GM19043 (cell line): ENCODE data around the gene TMEM50A.
"Not testable (repeated sequence)": the region's sequence is repeated elsewhere in the genome, so short reads cannot be mapped to it uniquely, and the experiment has no call there.

Source experiments
- ATAC-seq: cut with Tn5 transposase; IDR thresholded peaks from one replicate; pipeline ENCODE4 v1.9.1; 2021; ENCODE audit warnings: low read depth; ENCODE audit not compliant: unreplicated experiment

The TMEM50A gene

DNA sequence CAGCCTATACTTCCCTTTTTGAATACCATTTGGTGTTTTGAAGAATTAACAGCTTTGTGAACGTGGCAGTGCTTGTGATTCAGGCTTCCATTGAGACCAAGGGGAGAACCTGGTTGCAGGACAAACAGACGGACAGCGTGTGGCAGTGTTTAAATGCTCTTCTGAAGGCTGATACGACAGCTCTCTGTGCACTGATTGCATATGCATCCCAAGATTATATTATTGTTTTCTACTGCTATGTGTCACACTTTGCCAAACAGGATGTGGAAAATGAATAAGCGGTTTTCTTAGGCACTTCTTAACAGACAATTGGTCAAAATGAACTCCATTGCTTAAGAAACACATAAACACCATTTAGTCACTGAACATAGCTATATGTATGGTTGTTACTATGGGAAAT, 8.2 kb upstream of the TMEM50A start:
- ATAC-seq = not testable (repeated sequence)

DNA sequence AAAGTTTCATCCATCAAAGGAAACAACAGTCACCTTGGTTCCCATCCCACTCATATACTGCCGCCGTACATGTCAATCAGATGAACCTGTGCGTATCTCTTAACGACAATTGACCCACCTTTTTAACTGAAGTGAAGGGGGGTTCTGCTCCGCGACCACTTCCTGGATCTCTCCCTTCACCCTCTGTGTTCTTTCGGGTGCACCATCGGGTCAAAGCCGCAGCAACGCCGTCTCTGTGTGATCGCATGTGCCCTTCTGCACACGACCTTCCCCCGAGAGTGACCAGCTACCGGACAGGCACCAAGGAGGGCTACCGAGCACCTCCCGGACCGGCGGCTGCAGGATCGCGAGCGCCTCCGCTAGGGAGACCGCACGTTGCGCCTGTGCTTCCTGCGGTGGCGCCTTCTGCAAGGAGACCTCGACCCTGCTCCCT, 1.2 kb upstream of the TMEM50A start:
- ATAC-seq = not testable (repeated sequence)

DNA sequence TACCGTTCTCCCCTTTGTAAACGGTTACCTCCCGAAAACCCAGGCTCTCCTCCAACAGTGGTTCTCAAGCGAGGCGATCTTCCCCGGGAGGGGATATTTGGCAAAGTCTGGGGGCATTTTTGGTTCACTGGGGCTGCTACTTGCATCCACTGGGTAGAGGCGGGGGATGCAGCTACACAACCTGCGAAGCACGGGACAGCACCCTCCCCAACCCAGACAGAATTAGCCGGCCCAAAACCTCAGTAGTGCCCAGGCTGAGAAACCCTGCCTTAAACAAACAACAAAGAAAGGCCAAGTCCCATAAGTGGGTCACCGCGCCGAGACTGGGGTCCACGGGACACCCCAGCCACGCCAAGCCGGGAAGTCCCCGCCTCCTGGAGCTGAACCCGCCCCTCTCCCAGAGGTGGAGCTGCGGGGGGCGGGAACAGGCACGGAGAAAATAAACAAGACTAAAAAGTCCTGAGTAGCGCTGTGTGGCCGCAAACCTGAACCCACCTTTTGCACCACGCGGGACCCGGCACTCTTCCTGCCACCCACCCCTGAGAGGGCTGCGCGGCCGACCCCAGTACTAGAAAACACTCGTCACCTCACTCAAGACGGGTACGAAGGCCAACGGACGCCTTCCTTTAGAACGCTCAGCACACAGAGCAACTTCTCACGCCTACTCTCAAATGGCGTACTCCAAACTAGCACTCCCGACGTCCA, 499 bp upstream of the TMEM50A start:
- ATAC-seq = peak; percentile 28

DNA sequence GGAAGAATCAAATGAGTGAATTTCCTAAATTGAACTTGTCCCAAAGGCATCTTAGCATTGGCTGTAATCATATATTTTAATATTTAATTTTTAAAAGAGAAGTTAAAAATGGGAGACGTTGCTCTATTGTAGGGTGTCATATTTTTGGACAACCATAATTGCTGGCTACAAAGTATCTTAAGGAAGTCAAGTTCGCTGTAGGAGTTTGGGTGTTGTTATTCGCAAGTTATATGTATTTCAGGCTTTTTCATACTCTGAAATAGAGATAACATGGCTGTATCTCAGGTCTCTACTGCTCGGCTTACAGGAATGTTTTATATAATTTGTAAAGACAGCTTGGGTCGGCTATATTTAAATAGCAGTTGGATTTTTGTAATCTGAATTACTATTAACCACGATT, 852 bp downstream of the TMEM50A start:
- no peak for ATAC-seq

DNA sequence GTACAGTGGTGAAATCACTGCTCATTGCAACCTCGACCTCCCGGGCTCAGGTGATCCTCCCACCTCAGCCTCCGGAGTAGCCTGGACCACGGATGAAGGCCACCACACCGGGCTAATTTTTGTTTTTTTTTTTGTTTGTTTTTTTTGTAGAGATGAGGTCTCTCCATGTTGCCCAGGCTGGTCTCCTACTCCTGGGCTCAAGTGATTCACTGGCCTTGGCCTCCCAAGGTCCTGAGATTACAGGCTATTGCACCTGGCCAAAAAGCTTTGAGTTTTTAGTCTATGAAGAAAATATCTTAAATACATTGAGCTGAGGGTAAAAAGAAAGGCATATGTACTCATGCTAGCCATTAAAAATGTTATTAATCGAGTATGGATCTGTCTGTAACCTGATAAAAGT, 3.6 kb downstream of the TMEM50A start:
- ATAC-seq = no peak

DNA sequence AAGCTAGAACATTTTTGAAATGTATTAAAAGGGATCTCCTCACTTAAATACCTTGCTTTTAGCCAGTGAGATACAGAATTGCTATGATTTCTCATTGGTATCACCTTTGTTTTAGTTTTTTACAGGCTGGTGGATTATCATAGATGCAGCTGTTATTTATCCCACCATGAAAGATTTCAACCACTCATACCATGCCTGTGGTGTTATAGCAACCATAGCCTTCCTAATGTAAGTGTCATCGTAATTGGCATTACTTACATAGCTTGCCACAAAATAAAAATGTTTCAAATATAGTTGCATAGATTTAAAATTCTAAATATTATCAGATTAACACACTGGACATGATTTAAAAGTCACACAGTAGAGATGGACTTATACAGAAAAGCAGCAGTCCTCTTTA, 4.7 kb downstream of the TMEM50A start:
- ATAC-seq = no peak

DNA sequence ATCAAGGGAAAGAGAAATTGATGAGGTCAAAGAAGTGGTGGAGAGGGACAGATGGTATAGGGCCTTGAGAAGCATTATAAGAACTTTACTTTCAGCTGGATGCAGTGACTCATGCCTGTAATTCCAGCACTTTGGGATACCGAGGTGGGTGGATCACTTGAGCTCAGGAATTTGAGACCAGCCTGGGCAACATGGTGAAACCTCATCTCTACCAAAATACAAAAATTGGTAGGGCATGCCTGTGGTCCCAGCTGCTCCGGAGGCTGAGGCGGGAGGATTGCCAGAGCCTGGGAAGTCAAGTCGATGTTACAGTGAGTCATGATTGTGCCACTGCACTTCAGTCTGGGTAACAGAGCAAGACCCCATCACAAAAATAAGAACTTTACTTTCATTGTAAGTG, 5.7 kb downstream of the TMEM50A start:
- ATAC-seq = no peak

DNA sequence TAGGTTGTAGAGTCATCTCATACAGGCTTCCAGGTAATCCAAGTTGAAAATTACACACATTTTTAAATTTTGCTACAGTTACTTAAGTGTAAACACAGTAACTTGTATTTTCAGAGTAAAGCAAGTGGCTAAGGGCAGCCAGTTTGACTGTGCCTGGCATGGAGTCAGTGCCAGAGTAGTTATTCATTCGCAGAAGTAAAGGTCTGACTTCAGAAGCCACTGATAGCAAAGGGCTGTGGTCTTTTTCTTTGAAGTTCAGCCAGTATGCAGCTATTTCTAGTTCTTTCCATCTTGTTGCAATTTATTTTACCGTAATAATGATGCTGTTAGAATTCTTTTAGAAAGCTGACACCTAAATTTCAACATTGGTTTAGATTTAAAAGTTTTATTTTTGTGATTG, 9.4 kb downstream of the TMEM50A start:
- ATAC-seq = no peak

DNA sequence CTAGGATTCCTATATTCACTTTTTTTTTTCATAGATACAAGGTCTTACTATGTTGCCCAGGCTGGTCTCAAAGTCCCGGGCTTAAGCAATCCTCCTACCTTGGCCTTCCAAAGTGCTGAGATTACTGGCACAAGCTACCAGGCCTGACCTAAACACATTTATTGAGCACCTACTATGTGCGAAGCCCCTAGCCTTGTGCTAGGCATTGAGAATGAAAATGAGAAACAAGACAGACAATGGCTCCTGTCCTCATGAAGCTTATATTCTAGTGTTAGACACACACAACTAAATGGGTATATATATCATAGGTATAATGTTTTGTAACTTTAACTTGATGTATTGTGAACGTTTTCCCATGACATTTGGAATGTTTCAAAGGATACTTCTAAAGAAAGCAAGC, 11.5 kb downstream of the TMEM50A start:
- no peak for ATAC-seq

DNA sequence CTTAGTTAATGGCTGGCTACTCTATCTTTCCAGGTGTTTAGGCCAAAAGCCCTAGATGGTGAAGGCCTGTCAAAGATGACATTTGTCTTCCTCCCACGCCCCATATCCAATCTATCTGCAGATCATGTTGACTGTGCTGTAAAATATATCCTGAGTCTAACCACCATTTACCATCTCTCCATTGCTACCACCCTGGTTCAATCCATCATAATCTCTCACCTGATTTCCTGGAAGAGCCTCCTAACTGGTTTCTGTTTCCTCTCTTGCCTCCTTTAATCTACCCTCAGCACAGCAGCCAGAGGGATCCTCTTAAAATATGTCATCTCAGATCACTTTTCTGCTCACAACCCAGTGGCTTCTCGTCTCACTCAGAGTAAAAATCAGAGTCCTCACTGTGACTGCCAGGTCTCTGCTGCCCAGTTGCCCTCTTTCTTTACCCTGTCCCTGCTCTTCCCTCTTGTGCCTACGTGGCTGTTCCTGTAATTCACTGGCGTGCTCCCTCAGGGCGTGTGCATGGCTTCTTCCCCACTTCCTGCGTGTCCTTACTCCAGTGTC, 17.8 kb downstream of the TMEM50A start:
- ATAC-seq = no peak

DNA sequence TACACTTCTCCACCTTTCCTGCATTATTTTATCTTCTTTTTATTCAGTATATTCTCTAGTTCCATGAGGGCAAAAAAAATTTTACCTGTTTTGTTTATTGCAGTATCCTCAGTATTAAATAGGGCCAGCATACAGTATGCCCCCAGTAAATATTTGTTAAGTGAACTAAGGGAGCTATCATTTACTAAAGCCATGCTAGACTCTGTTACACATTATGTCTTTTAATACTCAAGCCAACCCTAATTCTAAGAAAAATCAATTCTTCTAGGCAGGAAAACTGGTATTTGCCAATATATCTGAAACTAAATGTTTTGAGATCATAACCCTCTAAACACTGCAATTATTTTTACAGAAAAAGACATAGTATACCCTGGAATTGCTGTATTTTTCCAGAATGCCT, 18.3 kb downstream of the TMEM50A start:
- no peak for ATAC-seq

DNA sequence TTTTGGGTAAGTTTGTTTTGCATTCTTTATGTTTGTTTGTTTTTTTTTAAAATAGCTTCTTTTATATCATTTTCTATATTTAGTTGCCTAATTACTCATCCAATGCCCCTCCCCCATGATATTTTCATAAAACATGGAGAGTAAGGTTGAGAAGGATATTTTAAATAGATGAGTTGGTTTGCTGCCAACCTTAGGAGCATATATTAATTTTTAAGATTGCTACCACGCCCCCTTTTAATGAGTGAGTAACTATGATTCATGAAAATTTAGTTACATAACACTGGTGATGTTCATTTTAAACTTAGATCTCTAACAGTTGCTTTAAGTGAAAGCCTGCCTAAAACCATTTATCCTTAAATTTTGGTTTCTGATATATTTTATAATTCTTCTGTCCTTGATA, 18.7 kb downstream of the TMEM50A start:
- ATAC-seq = no peak

DNA sequence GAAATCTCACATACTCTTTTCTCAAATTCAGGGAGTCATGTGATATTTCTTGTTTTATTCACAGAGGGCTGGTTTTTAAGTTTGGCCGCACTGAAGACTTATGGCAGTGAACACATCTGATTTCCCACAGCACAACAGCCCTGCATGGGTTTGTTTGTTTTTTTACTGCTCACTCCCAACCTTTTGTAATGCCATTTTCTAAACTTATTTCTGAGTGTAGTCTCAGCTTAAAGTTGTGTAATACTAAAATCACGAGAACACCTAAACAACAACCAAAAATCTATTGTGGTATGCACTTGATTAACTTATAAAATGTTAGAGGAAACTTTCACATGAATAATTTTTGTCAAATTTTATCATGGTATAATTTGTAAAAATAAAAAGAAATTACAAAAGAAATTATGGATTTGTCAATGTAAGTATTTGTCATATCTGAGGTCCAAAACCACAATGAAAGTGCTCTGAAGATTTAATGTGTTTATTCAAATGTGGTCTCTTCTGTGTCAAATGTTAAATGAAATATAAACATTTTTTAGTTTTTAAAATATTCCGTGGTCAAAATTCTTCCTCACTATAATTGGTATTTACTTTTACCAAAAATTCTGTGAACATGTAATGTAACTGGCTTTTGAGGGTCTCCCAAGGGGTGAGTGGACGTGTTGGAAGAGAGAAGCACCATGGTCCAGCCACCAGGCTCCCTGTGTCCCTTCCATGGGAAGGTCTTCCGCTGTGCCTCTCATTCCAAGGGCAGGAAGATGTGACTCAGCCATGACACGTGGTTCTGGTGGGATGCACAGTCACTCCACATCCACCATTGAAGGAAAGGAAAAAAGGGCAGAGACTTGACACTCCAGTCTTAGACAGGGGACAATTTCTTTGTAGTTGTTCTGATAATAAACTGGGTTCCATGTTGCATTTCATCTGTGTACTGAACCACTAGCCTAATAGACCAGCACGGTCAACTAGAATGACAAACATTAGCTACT, 22.8 kb downstream of the TMEM50A start:
- ATAC-seq = no peak

DNA sequence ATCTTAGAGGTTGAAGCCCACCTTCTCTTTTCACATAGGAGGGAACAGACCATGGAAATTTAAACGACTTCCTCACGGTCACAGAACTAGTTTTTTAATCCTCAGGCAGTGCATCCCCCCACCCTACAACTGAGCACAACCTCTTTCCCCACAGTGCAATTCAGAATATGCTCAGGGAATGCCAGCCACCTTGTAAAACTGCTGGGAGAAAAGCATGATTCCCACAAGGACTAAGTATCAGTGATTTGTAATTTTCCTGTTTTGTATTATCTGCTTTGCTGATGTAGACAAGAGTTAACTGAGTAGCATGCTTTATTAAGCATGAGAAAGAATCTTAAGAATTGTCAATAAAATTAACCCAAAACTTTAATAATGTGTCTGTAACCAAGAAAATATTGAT, 23.8 kb downstream of the TMEM50A start:
- ATAC-seq = no peak

DNA sequence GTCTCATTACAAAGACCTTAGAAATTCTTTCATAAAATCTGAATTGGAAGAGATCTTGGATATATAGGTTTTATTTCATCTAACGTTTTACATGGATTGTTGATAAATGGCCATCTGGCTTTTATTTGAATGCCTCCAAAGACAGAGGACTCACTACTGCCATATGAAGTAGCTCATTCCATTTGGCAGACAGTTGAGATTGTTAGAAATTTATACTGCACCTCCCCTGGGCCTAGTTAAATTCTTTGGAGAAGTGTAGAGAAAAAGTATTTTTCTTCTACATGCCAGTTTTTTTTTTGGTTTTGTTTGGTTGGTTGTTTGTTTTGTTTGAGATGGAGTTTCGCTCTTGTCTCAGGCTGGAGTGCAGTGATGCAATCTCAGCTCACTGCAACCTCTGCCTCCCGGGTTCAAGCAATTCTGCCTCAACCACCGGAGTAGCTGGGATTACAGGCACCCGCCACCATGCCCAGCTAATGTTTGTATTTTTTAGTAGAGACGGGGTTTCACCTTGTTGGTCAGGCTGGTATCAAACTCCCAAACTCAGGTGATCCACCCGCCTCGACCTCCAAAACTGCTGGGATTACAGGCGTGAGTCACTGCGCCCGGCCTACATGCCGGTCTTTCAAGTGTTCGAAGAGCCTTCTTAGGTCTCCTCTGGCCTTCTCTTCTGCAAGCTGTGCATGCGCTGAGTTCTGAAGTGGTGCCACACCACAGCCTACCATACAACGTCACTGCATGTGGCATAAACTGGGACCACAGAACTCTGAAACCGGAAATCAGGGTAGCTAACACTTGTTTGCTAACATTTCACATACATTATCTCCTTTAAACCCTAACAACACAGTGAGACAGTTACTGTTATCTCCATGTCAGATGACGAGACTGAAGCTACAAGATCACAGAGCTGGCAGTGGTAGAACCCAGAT, 24.8 kb downstream of the TMEM50A start:
- ATAC-seq = not testable (repeated sequence)

DNA sequence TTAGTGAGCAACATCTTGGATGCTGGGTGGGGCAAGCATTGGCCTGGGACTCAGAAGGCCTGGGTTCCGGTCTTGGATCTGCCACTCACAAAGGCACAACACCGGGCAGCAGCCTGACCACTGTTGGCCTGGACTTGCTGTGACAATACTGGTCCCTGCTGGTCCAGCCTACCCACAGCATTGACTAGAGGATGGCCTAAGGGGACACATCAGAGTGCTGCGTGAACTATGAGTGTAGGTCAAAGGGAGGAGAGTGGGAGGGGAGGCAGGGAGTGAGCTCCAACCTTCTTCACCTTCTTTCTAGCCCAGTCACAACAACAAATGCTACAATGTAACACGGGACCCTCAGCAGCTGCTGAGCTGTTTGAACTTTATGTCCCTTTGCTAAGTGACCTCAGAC, 31.1 kb downstream of the TMEM50A start:
- no peak for ATAC-seq

DNA sequence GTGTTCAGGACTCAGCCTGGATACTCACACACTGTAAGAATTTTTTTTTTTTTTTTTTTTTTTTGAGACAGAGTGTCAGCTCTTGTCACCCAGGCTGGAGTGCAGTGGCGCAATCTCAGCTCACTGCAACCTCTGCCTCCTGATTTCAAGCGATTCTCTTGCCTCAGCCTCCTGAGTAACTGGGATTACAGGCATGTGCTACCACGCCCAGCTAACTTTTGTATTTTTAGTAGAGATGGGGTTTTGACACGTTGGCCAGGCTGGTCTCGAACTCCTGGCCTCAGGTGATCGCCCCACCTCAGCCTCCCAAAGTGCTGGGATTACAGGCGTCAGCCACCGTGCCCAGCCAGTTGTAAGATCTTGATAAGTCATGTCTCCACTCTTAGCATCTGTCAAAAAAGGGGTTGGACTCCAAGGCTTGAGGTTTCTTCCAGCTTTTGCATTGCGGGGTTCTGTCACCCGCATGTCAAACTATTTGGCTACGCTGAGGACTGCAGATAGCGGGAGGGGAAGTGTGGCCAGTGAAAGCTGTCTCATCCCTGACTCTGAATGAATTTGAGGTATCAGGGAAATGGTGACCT, 31.6 kb downstream of the TMEM50A start:
- not testable (repeated sequence) for ATAC-seq

DNA sequence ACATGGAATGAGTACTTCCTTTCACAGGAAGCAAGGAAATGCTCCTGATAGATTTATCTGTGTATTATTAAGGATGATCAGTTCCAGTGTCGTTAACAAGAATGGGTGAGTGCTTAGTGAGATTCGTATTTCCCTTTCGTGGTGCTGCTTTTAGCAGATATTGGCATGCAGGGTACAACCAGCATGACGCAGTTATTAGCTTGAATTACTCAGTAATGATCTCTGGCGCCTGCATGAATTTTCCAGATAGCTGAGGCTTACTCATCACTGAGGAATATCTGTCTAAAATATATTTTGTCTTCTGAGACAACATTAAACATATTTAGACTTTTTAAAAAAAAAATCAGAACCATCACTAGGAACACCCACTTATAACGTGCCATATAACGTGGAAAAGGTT, 33.6 kb downstream of the TMEM50A start:
- not testable (repeated sequence) for ATAC-seq

DNA sequence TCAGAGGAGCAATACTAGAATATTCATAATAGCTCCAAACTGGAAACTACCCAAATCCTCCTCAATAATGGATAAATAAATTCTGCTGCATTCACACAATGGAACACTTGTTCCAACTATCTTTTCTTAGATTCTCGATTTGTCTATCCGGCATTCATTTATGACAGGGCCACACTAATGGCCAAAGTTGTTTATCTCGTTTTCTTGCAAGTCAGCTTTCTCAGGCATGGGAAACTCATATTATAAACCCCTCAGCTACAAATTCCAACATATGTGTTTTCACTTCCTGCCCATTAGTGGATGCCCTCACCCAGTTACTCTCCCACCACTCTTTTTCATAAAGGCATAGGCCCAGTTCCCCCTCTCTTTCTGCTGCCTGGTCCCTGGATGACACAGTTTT, 40.2 kb downstream of the TMEM50A start:
- not testable (repeated sequence) for ATAC-seq

DNA sequence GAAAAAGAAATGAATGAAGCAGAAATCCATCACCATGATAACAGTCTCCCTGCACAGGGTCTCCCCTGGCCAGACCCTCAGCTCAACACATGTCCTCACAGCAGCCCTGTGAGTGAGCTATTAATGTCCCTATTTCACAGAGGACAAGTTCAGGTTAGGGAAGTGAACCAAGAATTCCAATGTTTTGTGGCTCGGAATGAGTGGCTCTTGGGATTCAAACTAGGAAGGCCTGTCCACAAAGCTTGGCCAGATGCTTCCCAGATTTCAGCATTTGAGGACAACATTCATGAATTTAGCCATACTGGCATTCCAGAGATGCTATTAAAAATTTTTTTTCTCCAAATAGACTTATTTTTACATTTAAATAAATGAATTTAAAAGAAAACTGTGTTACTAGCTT, 44.4 kb downstream of the TMEM50A start:
- not testable (repeated sequence) for ATAC-seq
